GM12878 (cell line): Measurements from ENCODE around the gene HINFP. TPM values are rescaled to one million over a fixed set of nuclear protein-coding genes. Genes with fewer than 3 reads are reported as not detected.

Experiments used
- ATAC-seq: fragments of 200-7000 bp; cut with Tn5 transposase; 3 replicates; pipeline ENCODE4 v1.9.1; 2020; ENCODE audit warnings: mild to moderate bottlenecking, moderate library complexity
- BruUV-seq: library from RNA; stranded (reverse); fragments of 400-500 nt; replicated peaks from 2 replicates; lab custom pipeline; 2021; lab: Mats Ljungman, UMichigan
- CTCF ChIA-PET: fragments of 300-600 bp; sonication (Branson Sonifier 250); formaldehyde crosslinking; extraction: SDS; loops from one replicate; lab custom pipeline; 2021; ENCODE audit warnings: inconsistent platforms; lab: Yijun Ruan, JAX
- POLR2A ChIA-PET: fragments of 350-600 bp; formaldehyde crosslinking; extraction: SDS; loops from one replicate; lab custom pipeline; 2021; ENCODE audit warnings: inconsistent platforms; lab: Charles Lee
- RAD21 ChIA-PET: fragments of 300-600 bp; sonication (Branson Sonifier 250); formaldehyde crosslinking; loops from one replicate; lab custom pipeline; 2023; ENCODE audit warnings: antibody characterized with exemption; ENCODE audit not compliant: unreplicated experiment; lab: Charles Lee
- SMC1A ChIA-PET: fragments of 300-600 bp; sonication (Branson Sonifier 250); formaldehyde crosslinking; loops from one replicate; lab custom pipeline; 2023; ENCODE audit not compliant: unreplicated experiment, uncharacterized antibody; lab: Charles Lee
- DNase-seq: peaks from one replicate; pipeline ENCODE4 v3.0.0-alpha.2; 2011; ENCODE audit warnings: low read depth, low spot score
- FAIRE-seq: peaks from 3 replicates; lab custom pipeline; 2011; peaks lifted over from hg19 to GRCh38; lab: Jason Lieb, UNC
- H2AFZ ChIP-seq: 2 replicates; pipeline ENCODE4 v1.6.0; 2011; ENCODE audit warnings: low read depth, low read length, control low read depth; ENCODE audit not compliant: control insufficient read depth
- H3K27ac ChIP-seq: 2 replicates; pipeline ENCODE4 v1.5.1; 2011; ENCODE audit warnings: control low read depth; ENCODE audit not compliant: control insufficient read depth, insufficient read depth
- H3K27me3 ChIP-seq, 2 experiments: replicated peaks in 1 of 2; 2 replicates each; pipeline versions ENCODE4 v1.6.0 to v1.6.1; 2011; ENCODE audit warnings: low read length in 1 of 2; ENCODE audit not compliant: control insufficient read depth in 2 of 2, insufficient read depth in 2 of 2
- H3K36me3 ChIP-seq, 2 experiments: 2 replicates each; pipeline ENCODE4 v1.5.1; 2011; ENCODE audit warnings: low read length in 1 of 2; ENCODE audit not compliant: control insufficient read depth in 2 of 2, insufficient read depth in 2 of 2
- H3K4me1 ChIP-seq: 2 replicates; pipeline ENCODE4 v1.6.1; 2011; ENCODE audit warnings: mild to moderate bottlenecking, low read length, moderate library complexity, mixed read lengths; ENCODE audit not compliant: control insufficient read depth, insufficient read depth
- H3K4me2 ChIP-seq: 2 replicates; pipeline ENCODE4 v1.6.0; 2011; ENCODE audit warnings: control low read depth; ENCODE audit not compliant: control insufficient read depth, insufficient read depth
- H3K4me3 ChIP-seq: fragments of 200-600 bp; sonication (generic); 2 replicates; pipeline ENCODE4 v1.5.1; 2016
- H3K79me2 ChIP-seq: 2 replicates; pipeline ENCODE4 v1.6.0; 2011; ENCODE audit warnings: low read length; ENCODE audit not compliant: control insufficient read depth, insufficient read depth
- H3K9ac ChIP-seq: 2 replicates; pipeline ENCODE4 v1.8.0; 2011; ENCODE audit warnings: low read length, control low read depth, mixed read lengths; ENCODE audit not compliant: control insufficient read depth, insufficient read depth
- H3K9me3 ChIP-seq: replicated peaks from 3 replicates; pipeline ENCODE4 v1.5.1; 2011; ENCODE audit warnings: mild to moderate bottlenecking, low read length; ENCODE audit not compliant: control insufficient read depth, insufficient read depth
- H4K20me1 ChIP-seq: 2 replicates; pipeline ENCODE4 v1.6.0; 2011; ENCODE audit not compliant: control insufficient read depth, insufficient read depth
- CBFB ChIP-seq: IDR thresholded peaks from 2 replicates; pipeline ENCODE4 v1.6.1; 2016; ENCODE audit warnings: antibody characterized with exemption, low read depth
- FOXM1 ChIP-seq: IDR thresholded peaks from 2 replicates; pipeline ENCODE4 v1.6.1; 2012; ENCODE audit warnings: low read depth, mild to moderate bottlenecking, inconsistent platforms, low read length, moderate library complexity
- IKZF2 ChIP-seq, 2 experiments: fragments of 450-650 bp; IDR thresholded peaks; 2 replicates each; pipeline ENCODE4 v1.6.1; 2017; ENCODE audit warnings: mild to moderate bottlenecking in 2 of 2, moderate library complexity in 2 of 2
- JUND ChIP-seq: IDR thresholded peaks from 2 replicates; pipeline ENCODE4 v1.6.1; 2012; ENCODE audit warnings: low read depth, mild to moderate bottlenecking, low read length, improper control_type of control experiment, moderate library complexity
- RCOR1 ChIP-seq: conservative IDR thresholded peaks from 2 replicates; pipeline ENCODE4 v1.6.1; 2012; ENCODE audit warnings: low read depth, low read length, improper control_type of control experiment
- WRNIP1 ChIP-seq: IDR thresholded peaks from 2 replicates; pipeline ENCODE4 v1.6.1; 2011; ENCODE audit warnings: low read depth, low read length, improper control_type of control experiment, borderline replicate concordance
- ZNF622 ChIP-seq: fragments of 450-650 bp; IDR thresholded peaks from 2 replicates; pipeline ENCODE4 v1.6.1; 2017; ENCODE audit warnings: mild to moderate bottlenecking, inconsistent platforms
- WGBS: methylation state at CpG from one replicate; pipeline ENCODE4 v1.1.6; 2016; ENCODE audit warnings: low lambda C conversion rate; ENCODE audit not compliant: insufficient replicate concordance, insufficient coverage; ENCODE audit errors: missing lambda C conversion rate; 5-methylcytosine and 5-hydroxymethylcytosine counted together
- in situ Hi-C: fragments of 300-500 bp; cut with MboI; formaldehyde crosslinking; loops from 9 replicates; pipeline ENCODE4 v1.14.3; 2018; ENCODE audit warnings: mixed read lengths
- intact Hi-C: fragments of 100-400 bp; cut with micrococcal nuclease; formaldehyde crosslinking; loops from one replicate; pipeline ENCODE4 v1.14.2; 2022; ENCODE audit not compliant: unreplicated experiment
- polyA plus RNA-seq, 11 experiments: library from polyadenylated mRNA; depleted of rRNA in 4 of 11; unstranded in 6 of 11; stranded (reverse) in 5 of 11; fragments of >200 nt; fragmentation: Nextera tagmentation in 4 of 11; fragmentation: Illumina TruSeq in 1 of 11; extraction: Ambion mirVana in 4 of 11; extraction: Trizol in 1 of 11; gene quantifications; 1 replicate in 1 of 11; 2 replicates in 10 of 11; pipeline versions ENCODE4 v1.2.1 to v1.2.3, GENCODE V29; 2011 to 2016; ENCODE audit warnings: inconsistent platforms in 2 of 11, missing spikeins in 2 of 11, low read depth in 1 of 11
- total RNA-seq, 4 experiments: library from RNA; depleted of rRNA in 3 of 4; stranded (reverse); fragments of >200 nt in 3 of 4; fragmentation: Illumina TruSeq in 1 of 4; extraction: Trizol in 1 of 4; gene quantifications; 2 replicates each; pipeline versions ENCODE4 v1.2.1 to v1.2.3, GENCODE V29; 2013 to 2021
- TF ChIP-seq, protein P1 (sequence below): fragments of 450-650 bp; IDR thresholded peaks from 2 replicates; pipeline ENCODE4 v1.6.1; 2016; ENCODE audit warnings: mild to moderate bottlenecking
- TF ChIP-seq, protein P2 (sequence below): fragments of 450-650 bp; IDR thresholded peaks from 2 replicates; pipeline ENCODE4 v1.6.1; 2016; ENCODE audit warnings: mild to moderate bottlenecking, moderate library complexity, borderline replicate concordance

The HINFP gene
- total and polyA plus RNA-seq, 10 of the 15 experiments (the other 5 are each of a cell fraction or from before 2014, with no cell fraction given): 13.1 to 26.3 (median 18.6) TPM

DNA sequence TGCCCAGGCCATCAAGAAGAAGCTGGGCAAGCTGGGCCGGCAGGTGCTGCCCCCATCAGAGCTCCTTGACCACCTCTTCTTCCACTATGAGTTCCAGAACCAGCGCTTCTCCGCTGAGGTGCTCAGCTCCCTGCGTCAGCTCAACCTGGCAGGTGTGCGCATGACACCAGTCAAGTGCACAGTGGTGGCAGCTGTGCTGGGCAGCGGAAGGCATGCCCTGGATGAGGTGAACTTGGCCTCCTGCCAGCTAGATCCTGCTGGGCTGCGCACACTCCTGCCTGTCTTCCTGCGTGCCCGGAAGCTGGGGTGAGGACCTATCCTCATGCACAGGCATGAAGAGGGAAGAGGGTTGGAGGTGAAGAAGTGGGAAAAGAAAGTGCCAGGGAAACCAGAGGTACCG is 58.6 kb downstream of the HINFP start:
- H3K27me3 ChIP-seq: no peaks in the 10 kb centered on the region; a peak in 1 of 4 replicates
- H3K4me3 ChIP-seq: no peak overlapping the region
- DNase-seq (no peak), ATAC-seq (no peak), FAIRE-seq (no peak)
- intact Hi-C loops (no loop called here), in situ Hi-C loops (no loop called here)
- SMC1A ChIA-PET: interaction anchor here (1.7 kb wide), 1 partner anchor 17 kb away, joined by 3 read pairs; no protein-coding TSS in a partner anchor
- no peaks in the 10 kb centered on the region for H4K20me1 ChIP-seq
- no peak overlapping the region for H3K9ac ChIP-seq
- no peak overlapping the region for H2AFZ ChIP-seq
- H3K9me3 ChIP-seq: no peaks in the 10 kb centered on the region; the same call in 2 of the 3 replicates
- CTCF ChIA-PET: interaction anchor here (1.0 kb wide), 1 partner anchor 17 kb away, joined by 4 read pairs; no protein-coding TSS in a partner anchor
- H3K79me2 ChIP-seq: no peaks in the 10 kb centered on the region
- RAD21 ChIA-PET: no interaction called here
- H3K4me1 ChIP-seq: no peaks in the 10 kb centered on the region
- no peak for TF ChIP-seq ZNF622
- TF ChIP-seq FOXM1: no peak
- no peak for TF ChIP-seq WRNIP1
- 88% methylated on average over 10 of the region's 10 CpGs for WGBS
- H3K27ac ChIP-seq: no peak overlapping the region
- H3K4me2 ChIP-seq: no peak overlapping the region
- no TSS peak for BruUV-seq
- POLR2A ChIA-PET: interaction anchor here (0.6 kb wide), 1 partner anchor 66 kb away, joined by 3 read pairs; no protein-coding TSS in a partner anchor
- H3K36me3 ChIP-seq: peaks cover 0 to under 1% of the 10 kb centered on the region in 2 experiments; a peak in 2 of 4 replicates

DNA sequence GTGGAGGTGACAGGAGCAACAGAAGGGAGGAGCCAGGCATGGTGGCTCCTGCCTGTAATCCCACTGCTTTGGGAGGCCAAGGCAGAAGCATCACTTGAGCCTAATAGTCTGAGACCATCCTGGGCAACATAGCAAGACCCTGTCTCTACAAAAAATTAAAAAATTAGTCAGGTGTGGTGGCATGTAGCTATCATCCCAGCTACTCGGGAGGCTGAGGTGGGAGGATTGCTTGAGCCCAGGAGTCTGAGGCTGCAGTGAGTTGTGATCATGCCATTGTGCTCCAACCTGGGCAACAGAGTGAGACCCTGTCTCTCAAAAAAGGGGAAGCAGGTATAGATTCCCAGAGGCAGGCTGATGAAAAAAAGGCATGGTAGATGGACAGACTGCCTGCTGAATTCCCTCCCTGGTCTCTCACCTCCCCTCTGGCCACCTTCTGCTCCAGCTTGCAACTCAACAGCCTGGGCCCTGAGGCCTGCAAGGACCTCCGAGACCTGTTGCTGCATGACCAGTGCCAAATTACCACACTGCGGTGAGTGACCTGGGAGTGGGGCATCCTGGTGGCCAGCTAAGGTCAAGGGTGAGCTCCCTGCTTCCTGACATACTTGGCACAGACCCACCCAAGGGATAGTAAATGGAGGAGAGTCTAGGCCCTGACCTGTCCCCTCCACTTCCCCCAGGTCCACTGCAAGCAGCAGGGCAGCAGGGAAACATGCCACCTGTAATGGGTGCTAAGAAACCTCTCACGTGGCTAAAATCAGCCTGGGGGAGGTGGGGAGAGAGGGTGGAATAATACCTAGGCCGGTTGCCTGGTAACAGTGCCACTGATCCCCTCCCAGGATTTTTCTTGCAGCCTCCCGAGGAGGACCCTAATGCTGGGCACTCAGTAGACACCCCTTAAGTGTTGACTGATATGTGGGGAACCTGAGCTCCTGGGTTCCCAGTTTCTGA is 59.6 kb downstream of the HINFP start:
- intact Hi-C loops: no loop called here
- Histone ChIP-seq H3K4me1 (no peaks in the 10 kb centered on the region), H3K4me2 (no peak overlapping the region), H3K27me3 (no peaks in the 10 kb centered on the region; a peak in 1 of 4 replicates), H3K36me3 (no peaks in the 10 kb centered on the region; a peak in 1 of 4 replicates), H3K4me3 (no peak overlapping the region), H3K9ac (no peak overlapping the region), H3K79me2 (no peaks in the 10 kb centered on the region), H4K20me1 (no peaks in the 10 kb centered on the region), H3K27ac (no peak overlapping the region), H3K9me3 (no peaks in the 10 kb centered on the region; the same call in 2 of the 3 replicates), H2AFZ (no peak overlapping the region)
- ATAC-seq (no peak), DNase-seq (no peak), FAIRE-seq (no peak)
- ChIA-PET POLR2A (interaction anchor here (0.6 kb wide), 1 partner anchor 67 kb away, joined by 3 read pairs; no protein-coding TSS in a partner anchor), SMC1A (interaction anchor here (0.6 to 1.7 kb wide), 3 partner anchors 16 to 174 kb away, joined by 3 read pairs; no protein-coding TSS in a partner anchor), CTCF (interaction anchor here (1.0 to 2.7 kb wide), 3 partner anchors 11 to 97 kb away, joined by 3 to 9 read pairs (median 5); no protein-coding TSS in a partner anchor), RAD21 (no interaction called here)
- in situ Hi-C loops: no loop called here
- 78% methylated on average over 6 of the region's 6 CpGs for WGBS
- BruUV-seq: no TSS peak
- TF ChIP-seq RCOR1: no peak
- TF ChIP-seq CBFB: no peak
- TF ChIP-seq, protein P1, sequence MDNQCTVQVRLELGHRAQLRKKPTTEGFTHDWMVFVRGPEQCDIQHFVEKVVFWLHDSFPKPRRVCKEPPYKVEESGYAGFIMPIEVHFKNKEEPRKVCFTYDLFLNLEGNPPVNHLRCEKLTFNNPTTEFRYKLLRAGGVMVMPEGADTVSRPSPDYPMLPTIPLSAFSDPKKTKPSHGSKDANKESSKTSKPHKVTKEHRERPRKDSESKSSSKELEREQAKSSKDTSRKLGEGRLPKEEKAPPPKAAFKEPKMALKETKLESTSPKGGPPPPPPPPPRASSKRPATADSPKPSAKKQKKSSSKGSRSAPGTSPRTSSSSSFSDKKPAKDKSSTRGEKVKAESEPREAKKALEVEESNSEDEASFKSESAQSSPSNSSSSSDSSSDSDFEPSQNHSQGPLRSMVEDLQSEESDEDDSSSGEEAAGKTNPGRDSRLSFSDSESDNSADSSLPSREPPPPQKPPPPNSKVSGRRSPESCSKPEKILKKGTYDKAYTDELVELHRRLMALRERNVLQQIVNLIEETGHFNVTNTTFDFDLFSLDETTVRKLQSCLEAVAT: no peak
- TF ChIP-seq JUND: no peak
- no peak for TF ChIP-seq IKZF2 (IDR thresholded peaks at IDR 0.05)
- TF ChIP-seq, protein P2, sequence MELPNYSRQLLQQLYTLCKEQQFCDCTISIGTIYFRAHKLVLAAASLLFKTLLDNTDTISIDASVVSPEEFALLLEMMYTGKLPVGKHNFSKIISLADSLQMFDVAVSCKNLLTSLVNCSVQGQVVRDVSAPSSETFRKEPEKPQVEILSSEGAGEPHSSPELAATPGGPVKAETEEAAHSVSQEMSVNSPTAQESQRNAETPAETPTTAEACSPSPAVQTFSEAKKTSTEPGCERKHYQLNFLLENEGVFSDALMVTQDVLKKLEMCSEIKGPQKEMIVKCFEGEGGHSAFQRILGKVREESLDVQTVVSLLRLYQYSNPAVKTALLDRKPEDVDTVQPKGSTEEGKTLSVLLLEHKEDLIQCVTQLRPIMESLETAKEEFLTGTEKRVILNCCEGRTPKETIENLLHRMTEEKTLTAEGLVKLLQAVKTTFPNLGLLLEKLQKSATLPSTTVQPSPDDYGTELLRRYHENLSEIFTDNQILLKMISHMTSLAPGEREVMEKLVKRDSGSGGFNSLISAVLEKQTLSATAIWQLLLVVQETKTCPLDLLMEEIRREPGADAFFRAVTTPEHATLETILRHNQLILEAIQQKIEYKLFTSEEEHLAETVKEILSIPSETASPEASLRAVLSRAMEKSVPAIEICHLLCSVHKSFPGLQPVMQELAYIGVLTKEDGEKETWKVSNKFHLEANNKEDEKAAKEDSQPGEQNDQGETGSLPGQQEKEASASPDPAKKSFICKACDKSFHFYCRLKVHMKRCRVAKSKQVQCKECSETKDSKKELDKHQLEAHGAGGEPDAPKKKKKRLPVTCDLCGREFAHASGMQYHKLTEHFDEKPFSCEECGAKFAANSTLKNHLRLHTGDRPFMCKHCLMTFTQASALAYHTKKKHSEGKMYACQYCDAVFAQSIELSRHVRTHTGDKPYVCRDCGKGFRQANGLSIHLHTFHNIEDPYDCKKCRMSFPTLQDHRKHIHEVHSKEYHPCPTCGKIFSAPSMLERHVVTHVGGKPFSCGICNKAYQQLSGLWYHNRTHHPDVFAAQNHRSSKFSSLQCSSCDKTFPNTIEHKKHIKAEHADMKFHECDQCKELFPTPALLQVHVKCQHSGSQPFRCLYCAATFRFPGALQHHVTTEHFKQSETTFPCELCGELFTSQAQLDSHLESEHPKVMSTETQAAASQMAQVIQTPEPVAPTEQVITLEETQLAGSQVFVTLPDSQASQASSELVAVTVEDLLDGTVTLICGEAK: no peak
